Spleen (tissue), 11 donors: ENCODE results near the gene RAB35. TPM values are rescaled to one million over a fixed set of nuclear protein-coding genes. Genes with fewer than 3 reads are reported as not detected.

Experiments
- DNase-seq: peaks from one replicate; pipeline ENCODE4 v3.0.0-alpha.2; 2020
- H3K27ac ChIP-seq, 8 donors: fragments of 200-600 bp; sonication (generic) in 7 of 8; 1 replicate in 4 of 8; 2 replicates in 4 of 8; pipeline versions ENCODE4 v1.5.0 to v1.8.0; 2016 to 2021; ENCODE audit warnings: inconsistent platforms in 4 of 8, mild to moderate bottlenecking in 4 of 8, moderate library complexity in 1 of 8
- H3K27me3 ChIP-seq, 7 donors: fragments of 200-600 bp; sonication (generic) in 6 of 7; replicated peaks in 1 of 7; 1 replicate in 4 of 7; 2 replicates in 3 of 7; pipeline versions ENCODE4 v1.5.0 to v1.8.0; 2016 to 2021; ENCODE audit warnings: inconsistent platforms in 3 of 7, mild to moderate bottlenecking in 1 of 7
- H3K36me3 ChIP-seq, 6 donors: fragments of 200-600 bp; sonication (generic) in 5 of 6; 1 replicate in 4 of 6; 2 replicates in 2 of 6; pipeline versions ENCODE4 v1.5.0 to v1.8.0; 2016 to 2021; ENCODE audit warnings: inconsistent platforms in 2 of 6
- H3K4me1 ChIP-seq, 6 donors: fragments of 200-600 bp; sonication (generic) in 5 of 6; 1 replicate in 3 of 6; 2 replicates in 3 of 6; pipeline versions ENCODE4 v1.5.0 to v1.8.0; 2016 to 2021; ENCODE audit warnings: inconsistent platforms in 3 of 6
- H3K4me3 ChIP-seq, 8 donors: fragments of 200-600 bp; sonication (generic) in 7 of 8; 1 replicate in 4 of 8; 2 replicates in 4 of 8; pipeline versions ENCODE4 v1.5.0 to v1.8.0; 2016 to 2021; ENCODE audit warnings: inconsistent platforms in 4 of 8, mild to moderate bottlenecking in 4 of 8, moderate library complexity in 2 of 8
- H3K9me3 ChIP-seq, 8 donors: fragments of 200-600 bp; sonication (generic) in 7 of 8; 1 replicate in 4 of 8; 2 replicates in 4 of 8; pipeline versions ENCODE4 v1.5.0 to v1.8.0; 2016 to 2021; ENCODE audit warnings: inconsistent platforms in 4 of 8
- CTCF ChIP-seq, 11 experiments: fragments of 200-600 bp in 7 of 11; fragments of 450-650 bp in 4 of 11; sonication (generic) in 4 of 11; IDR thresholded peaks in 8 of 11; conservative IDR thresholded peaks in 3 of 11; 1 replicate in 7 of 11; 2 replicates in 4 of 11; pipeline versions ENCODE4 v1.4.0 to v1.8.0; 2016 to 2021; ENCODE audit warnings: antibody characterized with exemption in 11 of 11, inconsistent platforms in 4 of 11, mild to moderate bottlenecking in 1 of 11
- POLR2A ChIP-seq, 3 donors: fragments of 450-650 bp; IDR thresholded peaks; one replicate each; pipeline ENCODE4 v1.5.1; 2017; ENCODE audit warnings: antibody characterized with exemption in 3 of 3, mild to moderate bottlenecking in 1 of 3
- POLR2AphosphoS5 ChIP-seq, 3 donors: sonication (generic); formaldehyde crosslinking; IDR thresholded peaks; one replicate each; pipeline ENCODE4 v1.5.1; 2017; ENCODE audit warnings: antibody characterized with exemption in 3 of 3
- WGBS, 5 donors: extraction: QIAGEN DNeasy Blood & Tissue Kit in 3 of 5; methylation state at CpG; one replicate each; pipeline versions ENCODE4 v1.1.5 to v1.1.7; 2013 to 2018; 5-methylcytosine and 5-hydroxymethylcytosine counted together
- intact Hi-C: fragments of 100-400 bp; cut with DNase I; formaldehyde crosslinking; loops from one replicate; pipeline ENCODE4 v1.15.0; 2023; ENCODE audit warnings: low total_unique reads
- polyA plus RNA-seq, 3 donors: library from polyadenylated mRNA; stranded (reverse); fragments of 200-250 nt; gene quantifications; one replicate each; pipeline ENCODE4 v1.2.1, GENCODE V29; 2013
- total RNA-seq, 7 donors: library from RNA; depleted of rRNA in 3 of 7; stranded (reverse); fragments of >200 nt in 3 of 7; fragmentation: NEBNext Ultra II Directional in 4 of 7; extraction: Animal tissue kit (Norgen Biotek cat#: 25700) in 4 of 7; gene quantifications; one replicate each; pipeline versions ENCODE4 v1.1.0 to v1.2.1, GENCODE V29; 2016 to 2021
- donor health status: healthy with polysubstance abuse.
- donor health status: DM: no; HTN: no; CAD: no; lungs with moderate emphysema.
- donor health status: DM: no; HTN: no; CAD: no.
- donor health status: Bipolar disorder and iron deficiency.
- donor health status: healthy.
- donor health status: DM: no; HTN: no; CAD: no.
- donor health status: DM: yes; HTN: yes; CAD: no.

RAB35 gene
- total and polyA plus RNA-seq, 10 donors, result 14.8 to 69.8 (median 40.1) TPM

GRCh38 chr12:120064054-120064940 is 52.3 kb downstream of the RAB35 start:
- Histone ChIP-seq H3K4me1 (no peaks in the 10 kb centered on the region), H3K27ac (no peak overlapping the region), H3K4me3 (no peak overlapping the region), H3K9me3 (no peaks in the 10 kb centered on the region), H3K27me3 (no peaks in the 10 kb centered on the region), H3K36me3 (peaks cover 0 to 16% (median 0%) of the 10 kb centered on the region in 6 donors)
- DNase-seq, result no peak
- intact Hi-C loops, result no loop called here
- WGBS, 5 donors, result 73 to 81% (median 79%) methylated on average over 16 of the region's 16 CpGs
- TF ChIP-seq CTCF (IDR thresholded peaks at IDR 0.05 in 8 of 11, conservative IDR thresholded peaks at IDR 0.05 in 3 of 11) (no peak), POLR2AphosphoS5 (IDR thresholded peaks at IDR 0.05) (no peak), POLR2A (IDR thresholded peaks at IDR 0.05) (no peak)

- no peak for DNase-seq
- intact Hi-C loops, result no loop called here
- 85 to 96% (median 89%) methylated on average over 3 of the region's 3 CpGs for WGBS, 5 donors
- Histone ChIP-seq H3K4me3 (no peak overlapping the region), H3K4me1 (no peaks in the 10 kb centered on the region), H3K27me3 (no peaks in the 10 kb centered on the region), H3K36me3 (peaks cover 0 to 12% (median 0%) of the 10 kb centered on the region in 6 donors), H3K27ac (no peak overlapping the region), H3K9me3 (no peaks in the 10 kb centered on the region)
- TF ChIP-seq POLR2A (IDR thresholded peaks at IDR 0.05) (no peak), POLR2AphosphoS5 (IDR thresholded peaks at IDR 0.05) (no peak), CTCF (IDR thresholded peaks at IDR 0.05 in 8 of 11, conservative IDR thresholded peaks at IDR 0.05 in 3 of 11) (no peak)
Measured at GRCh38 chr12:120062976-120063579, 53.5 kb downstream of the RAB35 start.

- intact Hi-C loops, result no loop called here
- H3K27ac ChIP-seq, result no peak overlapping the region
- WGBS, 5 donors, result 84 to 95% (median 90%) methylated on average over 10 of the region's 10 CpGs
Measured at GRCh38 chr12:120061575-120062214, 54.9 kb downstream of the RAB35 start.

More at GRCh38 chr12:120061575-120062214, 54.9 kb downstream of the RAB35 start:
- Histone ChIP-seq H3K4me3 (no peak overlapping the region), H3K27me3 (no peaks in the 10 kb centered on the region), H3K36me3 (peaks cover 0 to 12% (median 0%) of the 10 kb centered on the region in 6 donors), H3K4me1 (no peaks in the 10 kb centered on the region), H3K9me3 (no peaks in the 10 kb centered on the region)
- DNase-seq, result no peak
- TF ChIP-seq POLR2A (IDR thresholded peaks at IDR 0.05) (no peak), CTCF (IDR thresholded peaks at IDR 0.05 in 8 of 11, conservative IDR thresholded peaks at IDR 0.05 in 3 of 11) (no peak), POLR2AphosphoS5 (IDR thresholded peaks at IDR 0.05) (no peak)
